HEK293T (cell line): ENCODE data around the gene GGCT.

Experiments
- ARNT ChIP-seq: fragments of 450-650 bp; IDR thresholded peaks from 2 replicates; pipeline ENCODE4 v1.6.1; 2017; ENCODE audit warnings: mild to moderate bottlenecking
- BHLHE40 ChIP-seq: fragments of 450-650 bp; IDR thresholded peaks from 2 replicates; pipeline ENCODE4 v1.6.1; 2016; ENCODE audit warnings: mild to moderate bottlenecking, moderate library complexity, borderline replicate concordance
- CTBP1 ChIP-seq: fragments of 450-650 bp; IDR thresholded peaks from 2 replicates; pipeline ENCODE4 v1.6.1; 2016; ENCODE audit warnings: borderline replicate concordance
- ELF4 ChIP-seq: fragments of 450-650 bp; IDR thresholded peaks from 2 replicates; pipeline ENCODE4 v1.6.1; 2017; ENCODE audit warnings: antibody characterized with exemption
- FOXA1 ChIP-seq: fragments of 450-650 bp; IDR thresholded peaks from 2 replicates; pipeline ENCODE4 v1.6.1; 2016; ENCODE audit warnings: mild to moderate bottlenecking
- FOXK2 ChIP-seq: fragments of 450-650 bp; IDR thresholded peaks from 2 replicates; pipeline ENCODE4 v1.6.1; 2016; ENCODE audit warnings: mild to moderate bottlenecking
- FOXM1 ChIP-seq: fragments of 450-650 bp; IDR thresholded peaks from 2 replicates; pipeline ENCODE4 v1.6.1; 2017; ENCODE audit warnings: mild to moderate bottlenecking, borderline replicate concordance
- L3MBTL2 ChIP-seq: fragments of 450-650 bp; conservative IDR thresholded peaks from 2 replicates; pipeline ENCODE4 v1.6.1; 2016; ENCODE audit warnings: mild to moderate bottlenecking
- NFRKB ChIP-seq: fragments of 450-650 bp; IDR thresholded peaks from 2 replicates; pipeline ENCODE4 v1.6.1; 2016; ENCODE audit warnings: mild to moderate bottlenecking, moderate library complexity
- PKNOX1 ChIP-seq: fragments of 450-650 bp; IDR thresholded peaks from 2 replicates; pipeline ENCODE4 v1.6.1; 2016
- SP1 ChIP-seq: fragments of 450-650 bp; IDR thresholded peaks from 2 replicates; pipeline ENCODE4 v1.6.1; 2017
- SUZ12 ChIP-seq: fragments of 450-650 bp; IDR thresholded peaks from 2 replicates; pipeline ENCODE4 v1.6.1; 2016; ENCODE audit warnings: mild to moderate bottlenecking
- TARDBP ChIP-seq: fragments of 450-650 bp; IDR thresholded peaks from 2 replicates; pipeline ENCODE4 v1.6.1; 2016
- ZNF384 ChIP-seq: fragments of 450-650 bp; IDR thresholded peaks from 2 replicates; pipeline ENCODE4 v1.6.1; 2016

- TF ChIP-seq SP1 (no peak), BHLHE40 (no peak), ELF4 (no peak), TARDBP (no peak), PKNOX1 (no peak), NFRKB (no peak), FOXA1 (no peak), SUZ12 (no peak), ARNT (no peak), FOXK2 (no peak), FOXM1 (no peak), L3MBTL2 (no peak), ZNF384 (no peak), CTBP1 (no peak)
Observed at GRCh38 chr7:30493228-30493627, 11.4 kb downstream of the GGCT start.
